HG03108 (cell line): ENCODE measurements around the gene DNAJB5.
"Not testable (repeated sequence)": the region's sequence is repeated elsewhere in the genome, so short reads cannot be mapped to it uniquely, and the experiment has no call there.

Experiments used
- ATAC-seq: cut with Tn5 transposase; IDR thresholded peaks from one replicate; pipeline ENCODE4 v1.9.1; 2021; ENCODE audit warnings: moderate library complexity; ENCODE audit not compliant: unreplicated experiment

Gene DNAJB5

GRCh38 chr9:34989003-34989945 lies at the start of gene DNAJB5:
Gene DNAJB5, plus strand, starts transcription at chr9:34989745. Its CDS starts 886 bp downstream, at chr9:34990631.
- ATAC-seq, result peak; percentile 88

- ATAC-seq, result not testable (repeated sequence)
These were observed 49.6 kb upstream of the DNAJB5 start for GRCh38 chr9:34939989-34940388.

- no peak for ATAC-seq
These were observed 41.1 kb upstream of the DNAJB5 start for GRCh38 chr9:34948451-34948850.

GRCh38 chr9:34954225-34954624 lies 35.3 kb upstream of the DNAJB5 start:
- ATAC-seq, result no peak

GRCh38 chr9:34956066-34956465 lies 33.5 kb upstream of the DNAJB5 start:
- not testable (repeated sequence) for ATAC-seq

GRCh38 chr9:34956648-34957047 lies 32.9 kb upstream of the DNAJB5 start:
- ATAC-seq, result peak; percentile 47

- ATAC-seq, result no peak
These were observed 31.8 kb upstream of the DNAJB5 start, which contains the start of gene PHF24 for GRCh38 chr9:34957492-34958410. Gene PHF24, plus strand, starts transcription at chr9:34958285. Its CDS starts 13,014 bp downstream, at chr9:34971299.

- no peak for ATAC-seq
These were observed 31.0 kb upstream of the DNAJB5 start for GRCh38 chr9:34958411-34958982.

GRCh38 chr9:34959461-34959860 lies 30.1 kb upstream of the DNAJB5 start:
- no peak for ATAC-seq

- ATAC-seq, result no peak
These were observed 27.7 kb upstream of the DNAJB5 start for GRCh38 chr9:34961574-34962490.

- no peak for ATAC-seq
These were observed 27.0 kb upstream of the DNAJB5 start for GRCh38 chr9:34962546-34962945.

GRCh38 chr9:34963552-34963951 lies 26.0 kb upstream of the DNAJB5 start:
- no peak for ATAC-seq

- ATAC-seq, result no peak
These were observed 25.1 kb upstream of the DNAJB5 start for GRCh38 chr9:34964458-34964857.

- ATAC-seq, result no peak
These were observed 18.3 kb upstream of the DNAJB5 start for GRCh38 chr9:34971146-34971811.

- ATAC-seq, result no peak
These were observed 14.9 kb upstream of the DNAJB5 start for GRCh38 chr9:34974664-34975063.

- no peak for ATAC-seq
These were observed 13.1 kb upstream of the DNAJB5 start for GRCh38 chr9:34976441-34976840.

GRCh38 chr9:34976992-34977391 lies 12.6 kb upstream of the DNAJB5 start:
- ATAC-seq, result no peak

- no peak for ATAC-seq
These were observed 9.3 kb upstream of the DNAJB5 start for GRCh38 chr9:34980181-34980761.

GRCh38 chr9:34982361-34982760 lies 7.2 kb upstream of the DNAJB5 start:
- no peak for ATAC-seq
